ENCODE results near the gene ZNF423.

ZNF423 gene

DNA sequence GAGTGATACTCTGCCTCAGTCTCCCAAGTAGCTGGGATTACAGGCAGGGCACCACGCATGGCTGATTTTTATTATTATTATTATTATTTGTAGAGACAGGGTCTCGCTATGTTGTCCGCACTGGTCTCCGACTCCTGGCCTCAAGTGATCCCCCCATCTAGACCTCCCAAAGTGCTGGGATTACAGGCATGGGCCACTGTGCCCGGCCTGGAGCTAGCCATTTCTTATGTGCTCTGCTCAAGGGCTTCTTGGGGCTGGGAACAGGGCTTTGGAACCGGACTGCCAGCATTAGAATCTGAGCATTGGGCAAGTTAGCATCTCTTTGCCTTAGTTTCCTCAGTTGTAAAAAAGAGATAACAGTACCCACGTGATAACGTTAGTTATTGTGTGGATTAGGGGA, 371.0 kb downstream of the ZNF423 start:
- no peak for DNase-seq

DNA sequence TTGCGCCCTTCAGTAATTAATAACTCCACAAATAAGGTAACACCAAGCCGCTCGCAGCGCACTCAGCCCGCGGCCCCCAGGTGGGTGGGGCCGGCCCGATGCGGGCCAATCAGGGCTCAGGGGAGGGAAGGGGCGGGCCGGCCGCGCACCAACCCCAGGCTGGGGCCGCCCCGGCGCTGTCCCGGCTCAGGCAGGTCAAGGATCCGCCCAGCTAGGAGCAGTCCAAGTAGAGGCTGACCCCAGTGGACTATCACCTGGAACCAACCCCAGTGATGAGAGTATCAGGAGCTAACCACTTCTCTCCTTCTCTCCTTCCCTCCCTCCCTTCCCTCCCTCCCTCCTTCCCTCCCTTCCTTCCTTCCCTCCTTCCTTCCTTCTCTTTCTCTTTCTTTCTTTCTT, 371.5 kb downstream of the ZNF423 start:
- no peak for DNase-seq

DNA sequence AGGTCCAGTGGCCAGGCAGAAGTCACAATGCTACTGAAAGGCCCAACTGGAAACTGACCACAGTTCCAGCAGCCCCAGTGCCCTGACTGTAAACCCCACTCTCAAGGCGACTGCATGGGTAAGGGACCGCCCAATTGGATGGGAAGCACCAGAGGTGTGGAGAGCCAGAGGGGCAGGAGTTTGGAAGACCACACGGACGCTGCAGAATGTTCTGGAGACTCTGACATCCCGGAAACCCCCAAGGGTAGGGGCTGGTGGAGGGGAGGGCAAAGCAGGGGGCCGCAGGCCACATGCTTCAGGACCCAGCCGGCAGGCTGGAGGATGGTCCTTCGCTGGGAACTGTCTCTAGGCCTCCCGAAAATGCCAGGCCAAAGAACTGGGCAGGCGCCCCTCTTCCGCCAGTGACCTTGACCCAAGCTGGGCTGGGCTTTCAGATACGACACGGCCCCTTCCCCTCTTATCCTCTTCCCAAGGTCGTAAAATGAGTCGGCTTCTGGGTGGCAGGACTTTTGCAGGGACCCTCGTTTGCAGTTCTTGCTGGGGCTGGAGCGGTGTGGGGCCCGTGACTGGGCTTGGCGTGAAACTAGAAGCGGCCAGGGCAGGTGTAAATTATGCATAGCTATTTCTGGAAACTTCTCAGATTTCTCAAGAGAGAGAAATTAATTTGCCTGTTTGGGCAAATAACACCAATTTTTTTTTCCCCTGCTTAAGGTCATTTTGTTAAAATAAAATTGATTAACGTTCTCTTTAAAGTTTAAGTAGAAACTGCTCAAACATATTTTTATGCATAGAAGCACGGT, 372.1 kb downstream of the ZNF423 start:
- DNase-seq, result no peak

DNA sequence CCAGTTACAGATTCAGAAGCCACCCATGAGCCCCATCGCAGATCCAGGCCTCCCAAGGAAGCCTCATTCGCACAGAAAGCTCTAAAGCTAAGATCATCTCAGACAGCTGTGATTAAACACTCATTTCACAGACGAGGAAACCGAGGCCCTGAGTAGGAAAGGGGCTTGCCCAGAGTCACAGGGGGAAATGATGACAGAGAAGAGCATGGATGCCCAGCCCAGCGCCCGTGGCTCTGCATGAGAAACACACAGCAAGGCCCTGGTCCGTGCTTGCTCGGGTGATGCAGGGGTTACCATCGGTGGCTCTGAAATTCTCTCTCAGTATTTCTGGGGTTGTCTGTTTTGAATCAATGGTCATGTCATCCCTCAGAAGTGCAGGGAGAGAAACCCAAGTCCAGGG, 372.7 kb downstream of the ZNF423 start:
- no peak for DNase-seq

DNA sequence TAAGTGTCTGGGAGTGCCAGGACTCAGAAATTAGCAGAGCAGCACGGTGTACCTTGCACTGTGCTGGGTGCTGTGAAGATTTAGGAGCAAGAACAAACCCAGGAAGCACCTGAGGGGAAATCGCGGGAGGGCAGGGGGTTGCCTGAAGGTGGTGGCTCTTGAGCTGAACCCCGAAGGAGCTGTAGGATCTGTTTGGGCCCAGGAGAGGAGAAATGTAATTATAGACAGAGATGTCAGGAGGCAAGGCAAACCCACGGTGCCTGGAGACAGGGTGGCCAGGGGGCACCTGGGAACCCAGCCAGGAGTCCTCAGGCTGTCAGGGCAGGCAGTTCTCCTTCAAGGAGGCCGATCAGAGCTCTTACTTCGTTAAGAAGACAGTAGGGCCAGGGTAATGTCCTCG, 373.2 kb downstream of the ZNF423 start:
- DNase-seq, result no peak

GRCh38 chr16:49478616-49479015, 377.3 kb downstream of the ZNF423 start:
- no peak for DNase-seq

- no peak for DNase-seq
Measured at GRCh38 chr16:49478107-49478506, 377.8 kb downstream of the ZNF423 start.

DNA sequence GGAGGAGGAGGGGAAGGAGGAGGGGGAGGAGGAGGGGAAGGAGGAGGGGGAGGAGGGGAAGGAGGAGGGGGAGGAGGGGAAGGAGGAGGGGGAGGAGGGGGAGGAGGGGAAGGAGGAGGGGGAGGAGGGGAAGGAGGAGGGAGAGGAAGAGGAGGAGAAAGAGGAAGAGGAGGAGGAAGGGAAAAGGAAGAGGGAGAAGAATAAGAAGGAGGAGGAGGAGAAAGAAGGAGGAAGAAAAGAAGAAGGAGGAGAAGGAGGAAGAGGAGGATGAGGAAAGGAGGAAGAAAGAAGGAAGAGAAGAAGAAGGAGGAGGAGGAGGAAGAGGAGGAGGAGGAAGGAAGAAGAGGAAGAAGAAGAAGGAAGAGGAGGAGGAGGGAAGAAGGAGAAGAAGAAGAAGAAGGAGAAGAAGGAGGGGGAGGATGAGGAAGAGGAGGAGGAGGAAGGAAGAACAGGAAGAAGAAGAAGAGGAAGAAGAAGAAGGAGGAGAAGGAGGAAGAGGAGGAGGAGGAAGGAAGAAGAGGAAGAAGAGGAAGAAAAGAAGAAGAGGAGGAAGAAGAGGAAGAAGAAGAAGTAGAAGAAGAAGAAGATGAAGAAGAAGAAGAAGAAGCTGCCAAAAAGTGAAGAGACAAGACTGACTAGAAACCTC, 378.5 kb downstream of the ZNF423 start:
- no peak for DNase-seq

- no peak for DNase-seq
Measured at GRCh38 chr16:49474741-49475140, 381.2 kb downstream of the ZNF423 start.

DNA sequence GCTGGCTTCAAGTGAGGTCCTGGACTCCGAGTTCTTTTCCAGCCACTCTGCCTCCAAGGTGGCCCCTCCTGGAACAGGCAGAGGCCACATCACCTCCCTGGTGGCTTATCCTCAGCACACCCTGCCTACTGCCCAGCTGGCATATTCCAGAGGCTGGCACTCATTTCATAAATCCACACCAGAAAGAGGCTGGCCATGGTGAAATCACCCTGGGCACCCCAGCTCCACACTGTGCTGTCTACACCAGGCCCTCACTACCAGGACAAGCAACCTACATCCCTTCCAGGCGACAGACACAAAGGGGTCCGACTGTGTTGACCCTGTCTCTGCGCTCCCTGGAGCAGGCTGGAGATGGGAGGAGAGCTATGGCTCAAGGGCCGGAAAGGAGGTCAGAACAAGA, 382.1 kb downstream of the ZNF423 start:
- no peak for DNase-seq

DNA sequence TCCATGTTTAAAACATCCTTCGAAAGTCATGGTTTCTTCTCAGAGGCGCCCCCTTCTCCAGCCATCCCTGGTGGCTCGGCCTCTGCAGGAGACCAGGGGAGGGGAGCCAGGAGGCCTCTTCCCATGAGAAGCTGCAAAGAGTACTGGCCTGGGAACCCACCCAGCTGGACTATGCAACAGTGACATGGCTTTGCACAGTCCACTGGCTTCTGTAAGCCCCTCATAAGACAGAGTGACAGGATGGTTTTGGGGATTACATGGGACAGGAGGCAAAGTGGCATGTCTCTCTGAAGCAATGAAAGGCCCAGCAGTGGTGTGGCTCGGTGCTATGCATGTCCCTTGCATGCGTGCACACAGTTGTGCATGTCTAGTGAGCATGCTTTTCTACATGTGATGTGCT, 382.8 kb downstream of the ZNF423 start:
- no peak for DNase-seq

DNA sequence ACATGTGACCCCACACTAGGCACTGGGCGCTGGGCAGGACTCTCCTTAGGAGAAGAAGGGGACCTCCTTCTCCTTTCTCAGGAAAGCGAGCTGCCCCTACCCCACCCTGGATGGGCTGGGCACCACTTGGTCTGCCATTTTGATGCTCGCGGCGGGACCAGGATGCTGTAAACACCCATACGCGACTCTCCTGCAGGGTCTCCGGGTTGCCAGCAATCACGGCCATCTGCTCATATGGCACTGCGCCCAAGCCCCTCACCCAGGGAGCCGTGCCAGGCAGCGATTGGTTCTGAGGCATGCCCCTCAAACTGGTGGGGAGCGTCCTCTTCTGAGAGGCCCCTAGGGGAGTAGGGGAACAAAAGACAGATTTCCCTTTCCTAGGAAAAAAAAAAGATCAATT, 383.3 kb downstream of the ZNF423 start:
- no peak for DNase-seq

DNA sequence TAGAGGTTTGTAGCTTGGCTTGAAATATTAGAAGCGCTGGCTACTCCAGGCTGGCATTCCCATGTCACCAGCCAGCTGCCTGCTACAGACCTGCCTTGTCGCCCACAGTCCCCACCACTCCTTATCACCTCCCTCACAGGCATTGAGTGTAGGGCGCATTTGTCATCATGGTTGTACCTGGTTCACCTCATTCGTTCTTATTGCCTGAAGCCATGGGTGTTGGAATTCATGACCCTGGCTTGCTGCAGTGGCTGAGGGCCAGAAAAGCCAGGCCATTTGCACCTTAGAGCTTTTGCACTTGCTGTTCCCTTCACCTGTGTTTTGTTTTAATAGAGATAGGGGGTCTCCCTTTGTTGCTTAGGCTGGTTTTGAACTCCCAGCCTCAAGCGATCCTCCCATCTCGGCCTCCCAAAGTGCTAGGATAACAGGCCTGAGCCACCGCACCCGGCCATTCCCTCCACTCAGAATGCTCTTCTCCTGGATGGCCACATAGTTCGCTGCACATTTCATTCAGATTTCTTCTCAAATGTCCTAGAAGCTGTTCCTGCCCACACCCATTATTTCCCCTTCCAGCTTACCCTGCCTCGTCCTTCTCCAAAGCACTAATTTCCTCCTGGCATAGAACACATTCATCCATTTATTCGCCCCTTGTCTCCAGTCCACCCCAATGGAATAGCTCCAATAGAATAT, 384.7 kb downstream of the ZNF423 start:
- DNase-seq, result no peak

DNA sequence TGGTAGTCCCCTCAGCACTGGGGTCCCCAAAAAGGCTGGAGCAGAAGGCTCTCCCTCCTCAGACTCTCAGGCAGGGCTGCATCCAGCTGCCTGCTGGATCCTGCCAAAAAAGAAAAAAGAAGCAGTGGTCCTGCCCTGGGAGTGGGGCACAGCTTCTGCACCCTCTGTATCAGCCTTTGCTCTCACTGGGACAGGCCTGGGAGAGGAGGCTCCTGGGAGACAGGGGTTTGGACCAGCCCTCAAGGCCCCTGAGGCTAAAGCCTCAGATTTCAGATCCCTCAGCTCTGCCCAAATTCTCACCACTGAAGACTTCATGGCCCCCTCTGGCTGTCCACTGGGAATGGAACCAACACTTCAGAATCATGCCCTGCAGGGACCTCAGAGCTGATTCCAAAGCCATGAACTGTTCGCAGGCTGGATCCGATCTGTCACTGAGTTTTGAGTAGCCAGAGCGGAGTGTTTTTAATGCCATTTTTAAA, 385.4 kb downstream of the ZNF423 start:
- no peak for DNase-seq

DNA sequence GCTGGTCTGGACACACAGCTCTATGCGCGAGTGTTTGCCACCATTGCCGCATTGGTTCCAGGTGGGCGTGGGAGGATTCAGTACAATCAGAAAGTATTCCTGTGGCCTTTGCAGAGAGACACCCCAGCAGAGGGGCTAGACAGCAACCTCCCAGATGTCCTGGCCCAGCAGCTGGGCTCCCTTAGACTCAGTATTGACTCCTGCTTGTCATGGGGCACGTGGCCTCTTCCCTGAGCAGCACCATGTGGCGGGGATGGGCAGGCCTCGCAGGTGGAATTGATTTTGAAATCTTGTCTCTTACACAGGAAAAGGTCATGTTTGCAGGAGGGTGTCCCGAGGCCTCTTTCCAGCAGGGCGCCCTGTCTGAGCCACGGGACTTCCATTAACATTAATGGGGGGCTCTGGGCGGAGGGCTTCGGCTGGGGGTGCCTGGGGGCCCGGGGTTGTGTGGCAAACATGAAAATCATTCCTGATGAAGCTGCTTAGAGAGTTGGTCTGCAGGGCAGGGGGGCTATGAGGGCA, 385.9 kb downstream of the ZNF423 start:
- no peak for DNase-seq

DNA sequence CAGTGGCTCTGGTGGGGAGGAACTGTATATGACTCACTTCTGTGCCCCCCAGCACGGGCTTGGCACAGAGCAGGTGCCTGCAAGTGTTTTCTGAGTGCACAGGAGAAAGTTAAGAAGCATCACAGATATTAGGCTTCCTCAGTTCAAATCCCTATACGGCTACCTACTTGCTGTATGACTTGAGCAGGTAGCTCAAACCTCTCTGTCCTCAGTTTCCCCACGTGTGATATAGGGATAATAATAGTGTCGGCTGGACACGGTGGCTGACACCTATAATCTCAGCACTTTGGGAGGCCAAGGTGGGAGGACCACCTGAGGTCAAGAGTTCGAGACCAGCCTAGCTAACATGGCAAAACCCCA, 386.6 kb downstream of the ZNF423 start:
- no peak for DNase-seq

- no peak for DNase-seq
Measured at GRCh38 chr16:49468611-49469310, 387.2 kb downstream of the ZNF423 start.

DNA sequence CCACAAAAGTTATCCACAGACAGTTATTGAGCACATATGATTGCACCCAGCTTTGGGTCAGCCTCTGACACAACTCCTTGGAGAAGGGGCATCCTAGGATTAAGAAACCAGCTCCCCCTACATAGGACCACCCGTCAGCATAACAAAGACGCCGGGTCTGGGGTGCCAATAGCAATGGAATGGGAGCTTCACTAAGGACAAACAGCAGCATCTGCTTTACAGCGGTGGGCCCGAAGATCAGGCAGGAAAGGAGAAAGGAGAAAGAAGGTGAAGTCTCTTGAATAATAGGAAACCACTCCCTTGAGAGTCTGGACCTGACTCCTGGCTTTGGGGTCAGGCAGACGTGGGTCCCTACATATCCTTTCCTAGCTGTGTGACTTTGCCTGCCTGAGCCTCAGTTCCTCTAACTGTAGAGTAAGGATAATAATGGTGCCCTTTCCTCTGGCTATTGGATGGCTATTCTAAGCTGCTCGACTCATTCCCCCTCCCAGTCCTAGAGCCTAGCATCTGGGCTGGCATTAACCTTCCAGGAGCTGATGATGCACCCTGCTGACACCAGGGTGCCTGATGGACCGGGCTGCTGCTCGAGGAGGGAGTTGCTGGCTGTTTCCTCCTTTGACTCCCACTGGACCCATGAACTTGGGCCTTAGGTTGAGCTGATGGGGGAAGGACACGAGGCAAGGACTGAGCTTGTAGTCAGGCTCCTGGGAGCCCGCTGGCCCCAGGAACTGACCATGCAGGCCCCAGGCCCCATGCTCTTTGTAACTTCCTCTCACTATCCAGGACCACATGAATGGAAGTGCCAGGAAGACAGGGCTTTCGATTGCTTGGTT, 388.2 kb downstream of the ZNF423 start:
- no peak for DNase-seq

- DNase-seq, result no peak
Measured at GRCh38 chr16:49466881-49467280, 389.0 kb downstream of the ZNF423 start.

DNA sequence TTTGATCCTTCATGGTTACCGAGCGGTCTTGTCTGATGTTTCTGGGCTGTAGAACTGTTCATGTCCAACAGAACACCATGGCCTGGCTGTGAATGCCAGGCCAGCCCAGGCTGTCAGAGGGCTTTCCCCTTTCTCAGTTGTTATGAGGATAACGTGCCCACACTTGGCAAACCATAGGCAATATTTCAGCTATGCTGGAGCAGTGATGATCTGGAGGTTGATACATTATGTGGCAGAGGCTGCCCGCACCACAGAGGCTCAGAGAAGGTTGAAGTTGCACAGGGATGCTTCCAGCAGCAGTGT, 389.4 kb downstream of the ZNF423 start:
- no peak for DNase-seq

- no peak for DNase-seq
Measured at GRCh38 chr16:49465661-49466528, 390.0 kb downstream of the ZNF423 start.
